Testis (tissue), 3 donors: ENCODE results near the gene NTF3. TPM values are rescaled to one million over a fixed set of nuclear protein-coding genes. Genes with fewer than 3 reads are reported as not detected.

ENCODE experiments used
- DNase-seq: peaks from one replicate; pipeline ENCODE4 v3.0.0-alpha.2; 2019
- H3K27ac ChIP-seq, 2 donors: fragments of 200-600 bp; sonication (generic); one replicate each; pipeline ENCODE4 v1.5.1; 2019
- H3K27me3 ChIP-seq: fragments of 200-600 bp; sonication (generic); one replicate; pipeline ENCODE4 v1.5.1; 2019
- H3K36me3 ChIP-seq: fragments of 200-600 bp; sonication (generic); one replicate; pipeline ENCODE4 v1.5.1; 2017; ENCODE audit warnings: low read depth; ENCODE audit errors: missing control alignments
- H3K4me1 ChIP-seq: fragments of 200-600 bp; sonication (generic); one replicate; pipeline ENCODE4 v1.5.1; 2019
- H3K4me3 ChIP-seq, 2 donors: fragments of 200-600 bp; sonication (generic); one replicate each; pipeline ENCODE4 v1.5.1; 2017 to 2019
- H3K9me3 ChIP-seq: fragments of 200-600 bp; sonication (generic); one replicate; pipeline ENCODE4 v1.5.1; 2017
- CTCF ChIP-seq, 3 experiments: fragments of 450-650 bp in 2 of 3; fragments of 200-600 bp in 1 of 3; sonication (generic) in 1 of 3; IDR thresholded peaks; one replicate each; pipeline ENCODE4 v1.5.1; 2016 to 2019; ENCODE audit warnings: antibody characterized with exemption in 3 of 3, mild to moderate bottlenecking in 2 of 3, moderate library complexity in 1 of 3
- POLR2A ChIP-seq: fragments of 450-650 bp; IDR thresholded peaks from one replicate; pipeline ENCODE4 v1.6.1; 2017; ENCODE audit warnings: antibody characterized with exemption, mild to moderate bottlenecking, moderate library complexity
- WGBS, 2 donors: methylation state at CpG; one replicate each; pipeline ENCODE4 v1.1.5; 2018; 5-methylcytosine and 5-hydroxymethylcytosine counted together
- intact Hi-C: fragments of 100-400 bp; cut with DNase I; formaldehyde crosslinking; loops from one replicate; pipeline ENCODE4 v1.15.1; 2023; ENCODE audit warnings: low total_unique reads
- polyA plus RNA-seq: library from polyadenylated mRNA; stranded (reverse); fragments of 350-450 nt; fragmentation: Illumina TruSeq; extraction: RNeasy Lipid Tissue Mini Kit (QIAGEN cat#74804); gene quantifications from one replicate; pipeline ENCODE4 v1.2.3, GENCODE V29; 2014; ENCODE audit warnings: low read depth, low replicate concordance; ENCODE audit not compliant: insufficient read depth
- total RNA-seq, 2 donors: library from RNA; depleted of rRNA; stranded (reverse); fragments of >200 nt; gene quantifications; one replicate each; pipeline ENCODE4 v1.2.3, GENCODE V29; 2016

Gene NTF3
- total and polyA plus RNA-seq, 3 donors from 2014 or later: 1.1 to 2.2 (median 1.4) TPM

- no peak overlapping the region for H3K4me3 ChIP-seq
- no peaks in the 10 kb centered on the region for H3K9me3 ChIP-seq
- TF ChIP-seq CTCF (IDR thresholded peaks at IDR 0.05): no peak
- TF ChIP-seq POLR2A: no peak
- intact Hi-C loops: no loop called here
- 72 to 73% methylated on average over 7 of the region's 7 CpGs for WGBS, 2 donors
- no peak overlapping the region for H3K27ac ChIP-seq
- H3K36me3 ChIP-seq: no peaks in the 10 kb centered on the region
- no peak for DNase-seq
- peaks cover 8% of the 10 kb centered on the region for H3K4me1 ChIP-seq
- no peaks in the 10 kb centered on the region for H3K27me3 ChIP-seq
Observed at GRCh38 chr12:5493018-5493417, 61.1 kb downstream of the NTF3 start.

- no peak for TF ChIP-seq CTCF (IDR thresholded peaks at IDR 0.05)
- no peak for TF ChIP-seq POLR2A
- no peaks in the 10 kb centered on the region for H3K27me3 ChIP-seq
- no peaks in the 10 kb centered on the region for H3K36me3 ChIP-seq
- H3K4me3 ChIP-seq: no peak overlapping the region
- H3K27ac ChIP-seq: no peak overlapping the region
- H3K9me3 ChIP-seq: no peaks in the 10 kb centered on the region
- intact Hi-C loops: no loop called here
- peaks cover 8% of the 10 kb centered on the region for H3K4me1 ChIP-seq
- DNase-seq: no peak
- 64 to 75% methylated on average over 25 to 28 of the region's 28 CpGs for WGBS, 2 donors
Observed at GRCh38 chr12:5494343-5494742, 62.4 kb downstream of the NTF3 start.

- no peaks in the 10 kb centered on the region for H3K9me3 ChIP-seq
- no peak for TF ChIP-seq CTCF (IDR thresholded peaks at IDR 0.05)
- TF ChIP-seq POLR2A: no peak
- no peak overlapping the region for H3K4me3 ChIP-seq
- peaks cover 6% of the 10 kb centered on the region for H3K4me1 ChIP-seq
- no peak for DNase-seq
- no peak overlapping the region for H3K27ac ChIP-seq
- WGBS, 2 donors: 82 to 89% methylated on average over 5 of the region's 5 CpGs
- H3K36me3 ChIP-seq: no peaks in the 10 kb centered on the region
- H3K27me3 ChIP-seq: no peaks in the 10 kb centered on the region
- intact Hi-C loops: no loop called here
Observed at GRCh38 chr12:5497329-5498053, 65.6 kb downstream of the NTF3 start.

- H3K27me3 ChIP-seq: no peaks in the 10 kb centered on the region
- no peak for TF ChIP-seq POLR2A
- no peak for TF ChIP-seq CTCF (IDR thresholded peaks at IDR 0.05)
- no peak overlapping the region for H3K27ac ChIP-seq
- H3K9me3 ChIP-seq: no peaks in the 10 kb centered on the region
- DNase-seq: no peak
- H3K4me3 ChIP-seq: no peak overlapping the region
- no peaks in the 10 kb centered on the region for H3K36me3 ChIP-seq
- no peaks in the 10 kb centered on the region for H3K4me1 ChIP-seq
- intact Hi-C loops: no loop called here
- 83 to 87% methylated on average over 3 of the region's 3 CpGs for WGBS, 2 donors
Observed at GRCh38 chr12:5498076-5498475, 66.2 kb downstream of the NTF3 start.

GRCh38 chr12:5498806-5499205 lies 66.9 kb downstream of the NTF3 start:
- H3K27me3 ChIP-seq: no peaks in the 10 kb centered on the region

More at GRCh38 chr12:5498806-5499205, 66.9 kb downstream of the NTF3 start:
- DNase-seq: no peak
- Histone ChIP-seq H3K36me3 (no peaks in the 10 kb centered on the region), H3K9me3 (no peaks in the 10 kb centered on the region), H3K4me3 (no peak overlapping the region), H3K27ac (no peak overlapping the region), H3K4me1 (no peaks in the 10 kb centered on the region)
- TF ChIP-seq CTCF (IDR thresholded peaks at IDR 0.05): no peak
- no peak for TF ChIP-seq POLR2A
- 91 to 94% methylated on average over 8 of the region's 8 CpGs for WGBS, 2 donors
- intact Hi-C loops: no loop called here
